GM23338 (cell line): ENCODE results near the gene ANKRD44. TPM values are rescaled to one million over a fixed set of nuclear protein-coding genes. Genes with fewer than 3 reads are reported as not detected.

ENCODE experiments used
- ATAC-seq: fragments of 200-7000 bp; cut with Tn5 transposase; 3 replicates; pipeline ENCODE4 v1.9.1; 2020
- DNase-seq: peaks from one replicate; pipeline ENCODE4 v3.0.0-alpha.2; 2015; ENCODE audit warnings: low spot score
- H2AFZ ChIP-seq: fragments of 200-600 bp; sonication (generic); 2 replicates; pipeline ENCODE4 v1.8.0; 2016; ENCODE audit warnings: antibody characterized with exemption, mild to moderate bottlenecking, moderate library complexity
- H3F3A ChIP-seq: fragments of 200-600 bp; sonication (generic); replicated peaks from 2 replicates; pipeline ENCODE4 v1.8.0; 2017; ENCODE audit warnings: antibody characterized with exemption, mixed run types, low read depth
- H3K27ac ChIP-seq: fragments of 200-600 bp; sonication (generic); 2 replicates; pipeline ENCODE4 v1.6.1; 2016; ENCODE audit warnings: low read depth
- H3K27me3 ChIP-seq: fragments of 200-600 bp; sonication (generic); 2 replicates; pipeline ENCODE4 v1.8.0; 2016; ENCODE audit warnings: mild to moderate bottlenecking, mixed run types, moderate library complexity; ENCODE audit not compliant: insufficient read depth
- H3K36me3 ChIP-seq: fragments of 200-600 bp; sonication (generic); 2 replicates; pipeline ENCODE4 v1.8.0; 2016; ENCODE audit warnings: mild to moderate bottlenecking; ENCODE audit not compliant: insufficient read depth
- H3K4me1 ChIP-seq: fragments of 200-600 bp; sonication (generic); 2 replicates; pipeline ENCODE4 v1.8.0; 2016; ENCODE audit warnings: mild to moderate bottlenecking, moderate library complexity; ENCODE audit not compliant: insufficient read depth
- H3K4me2 ChIP-seq: fragments of 200-600 bp; sonication (generic); 2 replicates; pipeline ENCODE4 v1.7.1; 2017; ENCODE audit warnings: mixed run types
- H3K4me3 ChIP-seq: fragments of 200-600 bp; sonication (generic); 2 replicates; pipeline ENCODE4 v1.6.1; 2016; ENCODE audit warnings: mixed run types
- H3K79me2 ChIP-seq: fragments of 200-600 bp; sonication (generic); replicated peaks from 2 replicates; pipeline ENCODE4 v1.8.0; 2017; ENCODE audit warnings: mild to moderate bottlenecking; ENCODE audit not compliant: insufficient read depth
- H3K9me2 ChIP-seq: fragments of 200-600 bp; sonication (generic); 2 replicates; pipeline ENCODE4 v1.8.0; 2017; ENCODE audit not compliant: insufficient read depth
- H4K20me1 ChIP-seq: fragments of 200-600 bp; sonication (generic); replicated peaks from 2 replicates; pipeline ENCODE4 v1.8.0; 2017; ENCODE audit warnings: mild to moderate bottlenecking; ENCODE audit not compliant: insufficient read depth
- H3K27ac Mint-ChIP-seq: 2 replicates; pipeline ENCODE4 v1.8.0; 2020; ENCODE audit warnings: inconsistent platforms, mild to moderate bottlenecking, moderate library complexity, mixed read lengths
- H3K27me3 Mint-ChIP-seq: 3 replicates; pipeline ENCODE4 v1.8.0; 2022; ENCODE audit warnings: low read depth, mild to moderate bottlenecking, moderate library complexity, mixed read lengths, inconsistent platforms; ENCODE audit not compliant: insufficient read depth, poor library complexity
- H3K36me3 Mint-ChIP-seq: 3 replicates; pipeline ENCODE4 v1.8.0; 2021; ENCODE audit warnings: low read depth, mild to moderate bottlenecking, inconsistent platforms, moderate library complexity, mixed read lengths
- H3K4me1 Mint-ChIP-seq: 3 replicates; pipeline ENCODE4 v1.8.0; 2020; ENCODE audit warnings: mild to moderate bottlenecking, inconsistent platforms, mixed read lengths
- H3K4me3 Mint-ChIP-seq: 3 replicates; pipeline ENCODE4 v1.8.0; 2021; ENCODE audit warnings: moderate library complexity, mild to moderate bottlenecking, inconsistent platforms, mixed read lengths
- H3K9me3 Mint-ChIP-seq: 3 replicates; pipeline ENCODE4 v1.8.0; 2020; ENCODE audit warnings: moderate library complexity, mild to moderate bottlenecking, inconsistent platforms, mixed read lengths
- CREB1 ChIP-seq: fragments of 250-450 bp; sonication (Bioruptor Pico); IDR thresholded peaks from 2 replicates; pipeline ENCODE4 v1.5.0; 2020; ENCODE audit warnings: low read depth, mild to moderate bottlenecking, moderate library complexity
- JUNB ChIP-seq: IDR thresholded peaks from one replicate; pipeline ENCODE4 v1.6.1; 2016; ENCODE audit warnings: antibody characterized with exemption; ENCODE audit not compliant: unreplicated experiment
- POLR2AphosphoS5 ChIP-seq: IDR thresholded peaks from 2 replicates; pipeline ENCODE4 v1.6.1; 2016; ENCODE audit warnings: antibody characterized with exemption, low read depth
- ZNF331 ChIP-seq: fragments of 250-450 bp; sonication (Bioruptor Pico); IDR thresholded peaks from 2 replicates; pipeline ENCODE4 v1.5.0; 2020; ENCODE audit warnings: low read depth, mild to moderate bottlenecking, moderate library complexity
- polyA plus RNA-seq: library from polyadenylated mRNA; unstranded; fragments of >200 nt; fragmentation: Nextera tagmentation; extraction: Ambion mirVana; gene quantifications from 2 replicates; pipeline ENCODE4 v1.2.1, GENCODE V29; 2016
- total RNA-seq: library from RNA; depleted of rRNA; stranded (reverse); fragments of >200 nt; shearing (Covaris generic); gene quantifications from 2 replicates; pipeline ENCODE4 v1.2.3, GENCODE V29; 2014
- TF ChIP-seq, protein P1 (sequence below): fragments of 250-450 bp; sonication (Bioruptor Pico); IDR thresholded peaks from 2 replicates; pipeline ENCODE4 v1.5.0; 2020; ENCODE audit warnings: mild to moderate bottlenecking, moderate library complexity
- TF ChIP-seq, protein P2 (sequence below): IDR thresholded peaks from 2 replicates; pipeline ENCODE4 v1.6.1; 2016; ENCODE audit warnings: antibody characterized with exemption
- TF ChIP-seq, protein P3 (sequence below): IDR thresholded peaks from one replicate; pipeline ENCODE4 v1.6.1; 2018; ENCODE audit warnings: antibody characterized with exemption; ENCODE audit not compliant: unreplicated experiment
- TF ChIP-seq, protein P4 (sequence below), 2 experiments: fragments of 200-600 bp in 1 of 2; sonication (generic) in 1 of 2; conservative IDR thresholded peaks; 2 replicates each; pipeline versions ENCODE4 v1.5.1 to v1.6.1; 2016 to 2017; ENCODE audit warnings: antibody characterized with exemption in 2 of 2, low read depth in 2 of 2, mild to moderate bottlenecking in 2 of 2, moderate library complexity in 1 of 2

Gene ANKRD44
- total and polyA plus RNA-seq, 2 experiments from 2014 or later = 0.44 to 0.56 TPM

DNA sequence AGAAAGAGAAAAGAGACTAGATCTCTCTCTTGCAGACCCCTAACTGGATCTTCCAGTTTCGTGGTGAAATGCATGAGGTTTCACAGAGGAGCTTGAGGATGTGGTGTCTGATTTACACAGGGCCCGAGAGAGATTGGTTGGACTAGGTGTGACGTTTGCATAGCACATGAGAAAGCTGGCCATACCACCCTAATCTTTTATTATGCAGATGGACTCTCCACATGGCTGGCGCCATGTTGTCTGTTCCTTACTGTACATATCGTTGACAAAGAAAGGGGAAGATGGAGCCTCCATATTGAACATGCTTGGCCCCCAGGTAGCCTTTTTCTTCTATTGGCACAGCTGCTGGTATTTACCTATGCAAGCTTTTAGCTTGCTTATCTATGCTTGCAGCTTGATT lies 356.6 kb downstream of the ANKRD44 start (continued):
- TF ChIP-seq, protein P1, sequence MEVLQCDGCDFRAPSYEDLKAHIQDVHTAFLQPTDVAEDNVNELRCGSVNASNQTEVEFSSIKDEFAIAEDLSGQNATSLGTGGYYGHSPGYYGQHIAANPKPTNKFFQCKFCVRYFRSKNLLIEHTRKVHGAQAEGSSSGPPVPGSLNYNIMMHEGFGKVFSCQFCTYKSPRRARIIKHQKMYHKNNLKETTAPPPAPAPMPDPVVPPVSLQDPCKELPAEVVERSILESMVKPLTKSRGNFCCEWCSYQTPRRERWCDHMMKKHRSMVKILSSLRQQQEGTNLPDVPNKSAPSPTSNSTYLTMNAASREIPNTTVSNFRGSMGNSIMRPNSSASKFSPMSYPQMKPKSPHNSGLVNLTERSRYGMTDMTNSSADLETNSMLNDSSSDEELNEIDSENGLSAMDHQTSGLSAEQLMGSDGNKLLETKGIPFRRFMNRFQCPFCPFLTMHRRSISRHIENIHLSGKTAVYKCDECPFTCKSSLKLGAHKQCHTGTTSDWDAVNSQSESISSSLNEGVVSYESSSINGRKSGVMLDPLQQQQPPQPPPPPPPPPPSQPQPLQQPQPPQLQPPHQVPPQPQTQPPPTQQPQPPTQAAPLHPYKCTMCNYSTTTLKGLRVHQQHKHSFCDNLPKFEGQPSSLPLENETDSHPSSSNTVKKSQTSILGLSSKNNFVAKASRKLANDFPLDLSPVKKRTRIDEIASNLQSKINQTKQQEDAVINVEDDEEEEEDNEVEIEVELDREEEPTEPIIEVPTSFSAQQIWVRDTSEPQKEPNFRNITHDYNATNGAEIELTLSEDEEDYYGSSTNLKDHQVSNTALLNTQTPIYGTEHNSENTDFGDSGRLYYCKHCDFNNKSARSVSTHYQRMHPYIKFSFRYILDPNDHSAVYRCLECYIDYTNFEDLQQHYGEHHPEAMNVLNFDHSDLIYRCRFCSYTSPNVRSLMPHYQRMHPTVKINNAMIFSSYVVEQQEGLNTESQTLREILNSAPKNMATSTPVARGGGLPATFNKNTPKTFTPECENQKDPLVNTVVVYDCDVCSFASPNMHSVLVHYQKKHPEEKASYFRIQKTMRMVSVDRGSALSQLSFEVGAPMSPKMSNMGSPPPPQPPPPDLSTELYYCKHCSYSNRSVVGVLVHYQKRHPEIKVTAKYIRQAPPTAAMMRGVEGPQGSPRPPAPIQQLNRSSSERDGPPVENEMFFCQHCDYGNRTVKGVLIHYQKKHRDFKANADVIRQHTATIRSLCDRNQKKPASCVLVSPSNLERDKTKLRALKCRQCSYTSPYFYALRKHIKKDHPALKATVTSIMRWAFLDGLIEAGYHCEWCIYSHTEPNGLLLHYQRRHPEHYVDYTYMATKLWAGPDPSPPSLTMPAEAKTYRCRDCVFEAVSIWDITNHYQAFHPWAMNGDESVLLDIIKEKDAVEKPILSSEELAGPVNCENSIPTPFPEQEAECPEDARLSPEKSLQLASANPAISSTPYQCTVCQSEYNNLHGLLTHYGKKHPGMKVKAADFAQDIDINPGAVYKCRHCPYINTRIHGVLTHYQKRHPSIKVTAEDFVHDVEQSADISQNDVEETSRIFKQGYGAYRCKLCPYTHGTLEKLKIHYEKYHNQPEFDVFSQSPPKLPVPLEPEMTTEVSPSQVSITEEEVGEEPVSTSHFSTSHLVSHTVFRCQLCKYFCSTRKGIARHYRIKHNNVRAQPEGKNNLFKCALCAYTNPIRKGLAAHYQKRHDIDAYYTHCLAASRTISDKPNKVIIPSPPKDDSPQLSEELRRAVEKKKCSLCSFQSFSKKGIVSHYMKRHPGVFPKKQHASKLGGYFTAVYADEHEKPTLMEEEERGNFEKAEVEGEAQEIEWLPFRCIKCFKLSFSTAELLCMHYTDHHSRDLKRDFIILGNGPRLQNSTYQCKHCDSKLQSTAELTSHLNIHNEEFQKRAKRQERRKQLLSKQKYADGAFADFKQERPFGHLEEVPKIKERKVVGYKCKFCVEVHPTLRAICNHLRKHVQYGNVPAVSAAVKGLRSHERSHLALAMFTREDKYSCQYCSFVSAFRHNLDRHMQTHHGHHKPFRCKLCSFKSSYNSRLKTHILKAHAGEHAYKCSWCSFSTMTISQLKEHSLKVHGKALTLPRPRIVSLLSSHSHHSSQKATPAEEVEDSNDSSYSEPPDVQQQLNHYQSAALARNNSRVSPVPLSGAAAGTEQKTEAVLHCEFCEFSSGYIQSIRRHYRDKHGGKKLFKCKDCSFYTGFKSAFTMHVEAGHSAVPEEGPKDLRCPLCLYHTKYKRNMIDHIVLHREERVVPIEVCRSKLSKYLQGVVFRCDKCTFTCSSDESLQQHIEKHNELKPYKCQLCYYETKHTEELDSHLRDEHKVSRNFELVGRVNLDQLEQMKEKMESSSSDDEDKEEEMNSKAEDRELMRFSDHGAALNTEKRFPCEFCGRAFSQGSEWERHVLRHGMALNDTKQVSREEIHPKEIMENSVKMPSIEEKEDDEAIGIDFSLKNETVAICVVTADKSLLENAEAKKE (CRISPR knock-in tag) = no peak
- TF ChIP-seq, protein P2, sequence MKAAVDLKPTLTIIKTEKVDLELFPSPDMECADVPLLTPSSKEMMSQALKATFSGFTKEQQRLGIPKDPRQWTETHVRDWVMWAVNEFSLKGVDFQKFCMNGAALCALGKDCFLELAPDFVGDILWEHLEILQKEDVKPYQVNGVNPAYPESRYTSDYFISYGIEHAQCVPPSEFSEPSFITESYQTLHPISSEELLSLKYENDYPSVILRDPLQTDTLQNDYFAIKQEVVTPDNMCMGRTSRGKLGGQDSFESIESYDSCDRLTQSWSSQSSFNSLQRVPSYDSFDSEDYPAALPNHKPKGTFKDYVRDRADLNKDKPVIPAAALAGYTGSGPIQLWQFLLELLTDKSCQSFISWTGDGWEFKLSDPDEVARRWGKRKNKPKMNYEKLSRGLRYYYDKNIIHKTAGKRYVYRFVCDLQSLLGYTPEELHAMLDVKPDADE = no peak
- no peak for TF ChIP-seq JUNB

DNA sequence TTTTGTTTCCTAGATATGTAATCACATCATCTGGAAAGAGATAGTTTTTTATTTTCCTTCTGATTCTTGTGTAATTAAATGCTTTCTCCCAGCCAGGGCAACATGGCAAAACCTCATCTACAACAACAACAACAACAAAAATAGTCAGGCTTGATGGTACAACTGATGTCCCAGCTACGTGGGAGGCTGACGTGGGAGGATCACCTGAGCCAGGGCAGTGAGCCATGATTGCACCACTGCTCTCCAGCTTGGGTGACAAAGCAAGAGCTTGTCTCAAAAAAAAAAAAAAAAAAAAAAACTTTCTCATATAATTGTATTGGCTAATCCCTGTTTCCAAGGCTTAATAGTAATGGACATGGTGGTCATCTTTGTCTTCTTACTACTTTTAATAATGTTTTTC lies 357.6 kb downstream of the ANKRD44 start:
- Histone ChIP-seq H2AFZ (no peak overlapping the region), H3K4me3 (no peak overlapping the region), H3K79me2 (no peaks in the 10 kb centered on the region), H3F3A (no peaks in the 10 kb centered on the region), H3K9me2 (no peaks in the 10 kb centered on the region), H3K4me1 (peaks cover 32% of the 10 kb centered on the region), H4K20me1 (no peaks in the 10 kb centered on the region), H3K27me3 (no peaks in the 10 kb centered on the region), H3K4me2 (no peak overlapping the region), H3K27ac (no peak overlapping the region), H3K36me3 (no peaks in the 10 kb centered on the region)
- Mint-ChIP-seq H3K9me3 (no peaks in the 10 kb centered on the region; the same call in 2 of the 3 replicates), H3K4me3 (no peak overlapping the region), H3K36me3 (no peaks in the 10 kb centered on the region), H3K27me3 (peaks cover 1% of the 10 kb centered on the region), H3K4me1 (peaks cover 36% of the 10 kb centered on the region), H3K27ac (no peak overlapping the region)
- DNase-seq (no peak), ATAC-seq (no peak)
- TF ChIP-seq, protein P2 = no peak
- TF ChIP-seq CREB1 (CRISPR knock-in tag) (no peak), ZNF331 (no peak), JUNB (no peak), POLR2AphosphoS5 (no peak)
- TF ChIP-seq, protein P3, sequence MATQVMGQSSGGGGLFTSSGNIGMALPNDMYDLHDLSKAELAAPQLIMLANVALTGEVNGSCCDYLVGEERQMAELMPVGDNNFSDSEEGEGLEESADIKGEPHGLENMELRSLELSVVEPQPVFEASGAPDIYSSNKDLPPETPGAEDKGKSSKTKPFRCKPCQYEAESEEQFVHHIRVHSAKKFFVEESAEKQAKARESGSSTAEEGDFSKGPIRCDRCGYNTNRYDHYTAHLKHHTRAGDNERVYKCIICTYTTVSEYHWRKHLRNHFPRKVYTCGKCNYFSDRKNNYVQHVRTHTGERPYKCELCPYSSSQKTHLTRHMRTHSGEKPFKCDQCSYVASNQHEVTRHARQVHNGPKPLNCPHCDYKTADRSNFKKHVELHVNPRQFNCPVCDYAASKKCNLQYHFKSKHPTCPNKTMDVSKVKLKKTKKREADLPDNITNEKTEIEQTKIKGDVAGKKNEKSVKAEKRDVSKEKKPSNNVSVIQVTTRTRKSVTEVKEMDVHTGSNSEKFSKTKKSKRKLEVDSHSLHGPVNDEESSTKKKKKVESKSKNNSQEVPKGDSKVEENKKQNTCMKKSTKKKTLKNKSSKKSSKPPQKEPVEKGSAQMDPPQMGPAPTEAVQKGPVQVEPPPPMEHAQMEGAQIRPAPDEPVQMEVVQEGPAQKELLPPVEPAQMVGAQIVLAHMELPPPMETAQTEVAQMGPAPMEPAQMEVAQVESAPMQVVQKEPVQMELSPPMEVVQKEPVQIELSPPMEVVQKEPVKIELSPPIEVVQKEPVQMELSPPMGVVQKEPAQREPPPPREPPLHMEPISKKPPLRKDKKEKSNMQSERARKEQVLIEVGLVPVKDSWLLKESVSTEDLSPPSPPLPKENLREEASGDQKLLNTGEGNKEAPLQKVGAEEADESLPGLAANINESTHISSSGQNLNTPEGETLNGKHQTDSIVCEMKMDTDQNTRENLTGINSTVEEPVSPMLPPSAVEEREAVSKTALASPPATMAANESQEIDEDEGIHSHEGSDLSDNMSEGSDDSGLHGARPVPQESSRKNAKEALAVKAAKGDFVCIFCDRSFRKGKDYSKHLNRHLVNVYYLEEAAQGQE = no peak
- TF ChIP-seq, protein P4, sequence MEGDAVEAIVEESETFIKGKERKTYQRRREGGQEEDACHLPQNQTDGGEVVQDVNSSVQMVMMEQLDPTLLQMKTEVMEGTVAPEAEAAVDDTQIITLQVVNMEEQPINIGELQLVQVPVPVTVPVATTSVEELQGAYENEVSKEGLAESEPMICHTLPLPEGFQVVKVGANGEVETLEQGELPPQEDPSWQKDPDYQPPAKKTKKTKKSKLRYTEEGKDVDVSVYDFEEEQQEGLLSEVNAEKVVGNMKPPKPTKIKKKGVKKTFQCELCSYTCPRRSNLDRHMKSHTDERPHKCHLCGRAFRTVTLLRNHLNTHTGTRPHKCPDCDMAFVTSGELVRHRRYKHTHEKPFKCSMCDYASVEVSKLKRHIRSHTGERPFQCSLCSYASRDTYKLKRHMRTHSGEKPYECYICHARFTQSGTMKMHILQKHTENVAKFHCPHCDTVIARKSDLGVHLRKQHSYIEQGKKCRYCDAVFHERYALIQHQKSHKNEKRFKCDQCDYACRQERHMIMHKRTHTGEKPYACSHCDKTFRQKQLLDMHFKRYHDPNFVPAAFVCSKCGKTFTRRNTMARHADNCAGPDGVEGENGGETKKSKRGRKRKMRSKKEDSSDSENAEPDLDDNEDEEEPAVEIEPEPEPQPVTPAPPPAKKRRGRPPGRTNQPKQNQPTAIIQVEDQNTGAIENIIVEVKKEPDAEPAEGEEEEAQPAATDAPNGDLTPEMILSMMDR (conservative IDR thresholded peaks at IDR 0.05; ENCODE audit: low read depth in 2 of 2) = no peak
